SU-DHL-6 (cell line): ENCODE measurements around the gene LAD1.

Source experiments
- EZH2phosphoT487 ChIP-seq: fragments of 200-600 bp; sonication (generic), shearing (Covaris generic); conservative IDR thresholded peaks from 2 replicates; pipeline ENCODE4 v1.6.1; 2018; ENCODE audit warnings: mild to moderate bottlenecking, antibody characterized with exemption, low read length, moderate library complexity, mixed read lengths
- TF ChIP-seq, protein P1 (sequence below): fragments of 200-600 bp; sonication (generic); IDR thresholded peaks from one replicate; pipeline ENCODE4 v1.5.1; 2017; ENCODE audit warnings: antibody characterized with exemption, mild to moderate bottlenecking, low read length, moderate library complexity; ENCODE audit not compliant: insufficient read depth, poor library complexity, severe bottlenecking

DNA sequence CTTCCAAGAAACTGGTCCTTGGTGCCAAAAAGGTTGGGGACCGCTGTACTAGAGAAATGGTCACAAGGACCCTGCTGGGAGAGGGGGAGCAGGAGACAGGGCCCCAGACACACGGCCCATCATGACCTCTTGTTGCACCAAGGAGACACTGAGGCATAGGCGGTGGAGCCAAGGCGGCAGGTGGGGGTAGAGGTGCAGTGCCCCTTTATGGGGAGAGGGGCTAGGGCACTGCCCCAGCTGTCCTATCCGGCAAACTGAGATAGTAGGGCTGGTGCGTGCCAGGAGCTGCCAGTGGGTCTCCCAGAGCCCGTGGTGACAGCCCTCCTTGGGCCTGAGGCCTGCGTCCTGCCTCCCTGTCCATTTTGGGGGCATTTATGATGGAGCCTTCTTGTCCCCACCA is 41.9 kb downstream of the LAD1 start:
- TF ChIP-seq, protein P1, sequence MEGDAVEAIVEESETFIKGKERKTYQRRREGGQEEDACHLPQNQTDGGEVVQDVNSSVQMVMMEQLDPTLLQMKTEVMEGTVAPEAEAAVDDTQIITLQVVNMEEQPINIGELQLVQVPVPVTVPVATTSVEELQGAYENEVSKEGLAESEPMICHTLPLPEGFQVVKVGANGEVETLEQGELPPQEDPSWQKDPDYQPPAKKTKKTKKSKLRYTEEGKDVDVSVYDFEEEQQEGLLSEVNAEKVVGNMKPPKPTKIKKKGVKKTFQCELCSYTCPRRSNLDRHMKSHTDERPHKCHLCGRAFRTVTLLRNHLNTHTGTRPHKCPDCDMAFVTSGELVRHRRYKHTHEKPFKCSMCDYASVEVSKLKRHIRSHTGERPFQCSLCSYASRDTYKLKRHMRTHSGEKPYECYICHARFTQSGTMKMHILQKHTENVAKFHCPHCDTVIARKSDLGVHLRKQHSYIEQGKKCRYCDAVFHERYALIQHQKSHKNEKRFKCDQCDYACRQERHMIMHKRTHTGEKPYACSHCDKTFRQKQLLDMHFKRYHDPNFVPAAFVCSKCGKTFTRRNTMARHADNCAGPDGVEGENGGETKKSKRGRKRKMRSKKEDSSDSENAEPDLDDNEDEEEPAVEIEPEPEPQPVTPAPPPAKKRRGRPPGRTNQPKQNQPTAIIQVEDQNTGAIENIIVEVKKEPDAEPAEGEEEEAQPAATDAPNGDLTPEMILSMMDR, result no peak
- TF ChIP-seq EZH2phosphoT487, result no peak
